H9 (cell line): Measurements from ENCODE around the gene P2RY14. TPM values are rescaled to one million over a fixed set of nuclear protein-coding genes. Genes with fewer than 3 reads are reported as not detected.

Experiments
- DNase-seq: peaks from one replicate; pipeline ENCODE4 v3.0.0-alpha.2; 2017
- H2AFZ ChIP-seq: one replicate; pipeline ENCODE4 v1.6.1; 2013; ENCODE audit warnings: mild to moderate bottlenecking, low read length, control low read depth, moderate library complexity
- H2AK5ac ChIP-seq: 2 replicates; pipeline ENCODE4 v1.6.1; 2013; ENCODE audit warnings: low read length, control low read depth, mixed read lengths; ENCODE audit not compliant: insufficient read length
- H2BK120ac ChIP-seq: one replicate; pipeline ENCODE4 v1.6.1; 2013; ENCODE audit warnings: low read depth, mild to moderate bottlenecking, low read length, control low read depth, inconsistent platforms; ENCODE audit not compliant: poor library complexity, severe bottlenecking
- H2BK12ac ChIP-seq: 2 replicates; pipeline ENCODE4 v1.6.1; 2013; ENCODE audit warnings: low read length, control low read depth, mixed read lengths, low read depth; ENCODE audit not compliant: insufficient read length
- H2BK15ac ChIP-seq: 2 replicates; pipeline ENCODE4 v1.6.1; 2013; ENCODE audit warnings: low read depth, low read length, control low read depth
- H2BK20ac ChIP-seq: one replicate; pipeline ENCODE4 v1.6.1; 2013; ENCODE audit warnings: low read depth, mild to moderate bottlenecking, low read length, control low read depth, inconsistent platforms; ENCODE audit not compliant: poor library complexity, severe bottlenecking
- H2BK5ac ChIP-seq: 2 replicates; pipeline ENCODE4 v1.6.1; 2013; ENCODE audit warnings: low read length, control low read depth, mixed read lengths; ENCODE audit not compliant: insufficient read length
- H3K14ac ChIP-seq: 2 replicates; pipeline ENCODE4 v1.6.1; 2013; ENCODE audit warnings: low read length, control low read depth; ENCODE audit not compliant: insufficient read depth
- H3K18ac ChIP-seq: 2 replicates; pipeline ENCODE4 v1.6.1; 2013; ENCODE audit warnings: low read depth, mild to moderate bottlenecking, mixed read lengths, low read length, control low read depth; ENCODE audit not compliant: insufficient read length
- H3K23ac ChIP-seq: 2 replicates; pipeline ENCODE4 v1.6.1; 2013; ENCODE audit warnings: low read length, control low read depth, mixed read lengths, low read depth; ENCODE audit not compliant: insufficient read length
- H3K23me2 ChIP-seq: 2 replicates; pipeline ENCODE4 v1.6.1; 2013; ENCODE audit warnings: low read depth, mild to moderate bottlenecking, mixed read lengths, low read length, control low read depth; ENCODE audit not compliant: insufficient read length, poor library complexity, severe bottlenecking
- H3K27ac ChIP-seq: 2 replicates; pipeline ENCODE4 v1.5.1; 2013; ENCODE audit warnings: low read length, control low read depth, mixed read lengths, low read depth; ENCODE audit not compliant: insufficient read length
- H3K27me3 ChIP-seq: 2 replicates; pipeline ENCODE4 v1.6.1; 2013; ENCODE audit warnings: low read length, control low read depth, inconsistent platforms; ENCODE audit not compliant: insufficient read depth
- H3K4ac ChIP-seq: 2 replicates; pipeline ENCODE4 v1.6.1; 2013; ENCODE audit warnings: low read depth, mild to moderate bottlenecking, control low read depth, inconsistent platforms, low read length, moderate library complexity
- H3K4me1 ChIP-seq: 2 replicates; pipeline ENCODE4 v1.6.1; 2013; ENCODE audit warnings: low read length, control low read depth, inconsistent platforms; ENCODE audit not compliant: insufficient read depth
- H3K4me2 ChIP-seq: 2 replicates; pipeline ENCODE4 v1.6.1; 2013; ENCODE audit warnings: low read length, control low read depth, mixed read lengths; ENCODE audit not compliant: insufficient read length, insufficient read depth
- H3K56ac ChIP-seq: 2 replicates; pipeline ENCODE4 v1.6.1; 2013; ENCODE audit warnings: low read depth, mild to moderate bottlenecking, mixed read lengths, low read length, control low read depth; ENCODE audit not compliant: insufficient read length
- H3K79me1 ChIP-seq: 2 replicates; pipeline ENCODE4 v1.6.1; 2013; ENCODE audit warnings: low read depth, mild to moderate bottlenecking, moderate library complexity, low read length, control low read depth, inconsistent platforms; ENCODE audit not compliant: insufficient read depth, poor library complexity, severe bottlenecking
- H3K79me2 ChIP-seq: 2 replicates; pipeline ENCODE4 v1.6.1; 2013; ENCODE audit warnings: low read length, control low read depth, inconsistent platforms; ENCODE audit not compliant: insufficient read depth
- H3K9ac ChIP-seq: 2 replicates; pipeline ENCODE4 v1.6.1; 2013; ENCODE audit warnings: low read length, control low read depth, mixed read lengths; ENCODE audit not compliant: insufficient read length; ENCODE audit errors: extremely low read depth
- H3K9me3 ChIP-seq: one replicate; pipeline ENCODE4 v1.6.1; 2013; ENCODE audit warnings: low read depth, low read length, inconsistent platforms; ENCODE audit not compliant: control insufficient read depth
- H3T11ph ChIP-seq: one replicate; pipeline ENCODE4 v1.6.1; 2013; ENCODE audit warnings: mild to moderate bottlenecking, low read length, control low read depth, inconsistent platforms
- H4K20me1 ChIP-seq: one replicate; pipeline ENCODE4 v1.6.1; 2013; ENCODE audit not compliant: control insufficient read depth, insufficient read length, insufficient read depth
- H4K5ac ChIP-seq: 2 replicates; pipeline ENCODE4 v1.6.1; 2013; ENCODE audit warnings: low read depth, mild to moderate bottlenecking, mixed read lengths, low read length, control low read depth; ENCODE audit not compliant: insufficient read length
- H4K8ac ChIP-seq: replicated peaks from 2 replicates; pipeline ENCODE4 v1.6.1; 2013; ENCODE audit warnings: low read length, control low read depth, mixed read lengths, low read depth; ENCODE audit not compliant: insufficient read length
- H4K91ac ChIP-seq: 2 replicates; pipeline ENCODE4 v1.6.1; 2013; ENCODE audit warnings: low read depth, mild to moderate bottlenecking, moderate library complexity, mixed read lengths, low read length, control low read depth; ENCODE audit not compliant: insufficient read length
- H3K27ac Mint-ChIP-seq, 3 experiments: 2 replicates in 2 of 3; 3 replicates in 1 of 3; pipeline ENCODE4 v1.8.0; 2020 to 2021; ENCODE audit warnings: mixed read lengths in 3 of 3, mild to moderate bottlenecking in 1 of 3, moderate library complexity in 1 of 3
- H3K27me3 Mint-ChIP-seq: 2 replicates; pipeline ENCODE4 v1.8.0; 2021; ENCODE audit warnings: low read depth, mild to moderate bottlenecking, moderate library complexity, mixed read lengths
- H3K36me3 Mint-ChIP-seq, 3 experiments: 2 replicates in 2 of 3; 3 replicates in 1 of 3; pipeline ENCODE4 v1.8.0; 2020 to 2021; ENCODE audit warnings: low read depth in 3 of 3, mixed read lengths in 3 of 3; ENCODE audit not compliant: insufficient read depth in 1 of 3
- H3K4me1 Mint-ChIP-seq, 2 experiments: 2 replicates each; pipeline ENCODE4 v1.8.0; 2020; ENCODE audit warnings: mixed read lengths in 2 of 2
- H3K4me3 Mint-ChIP-seq, 2 experiments: 2 replicates in 1 of 2; 3 replicates in 1 of 2; pipeline ENCODE4 v1.8.0; 2020 to 2021; ENCODE audit warnings: mild to moderate bottlenecking in 2 of 2, mixed read lengths in 2 of 2, moderate library complexity in 1 of 2
- H3K9me3 Mint-ChIP-seq, 2 experiments: 2 replicates in 1 of 2; 3 replicates in 1 of 2; pipeline ENCODE4 v1.8.0; 2020; ENCODE audit warnings: mild to moderate bottlenecking in 2 of 2, mixed read lengths in 2 of 2, moderate library complexity in 1 of 2
- CTCF ChIP-seq: fragments of 200-600 bp; sonication (generic); conservative IDR thresholded peaks from 3 replicates; pipeline ENCODE4 v1.8.0; 2021; ENCODE audit warnings: antibody characterized with exemption, mild to moderate bottlenecking
- WGBS: extraction: QIAGEN DNeasy Blood & Tissue Kit; methylation state at CpG from one replicate; pipeline ENCODE4 v1.1.7; 2013; ENCODE audit warnings: missing lambda C conversion rate, low lambda C conversion rate, mixed read lengths; ENCODE audit not compliant: insufficient read length; ENCODE audit errors: extremely low coverage; 5-methylcytosine and 5-hydroxymethylcytosine counted together
- total RNA-seq: library from RNA; stranded (reverse); gene quantifications from 2 replicates; pipeline ENCODE4 v1.2.1, GENCODE V29; 2021

P2RY14 gene
- total RNA-seq, 1 experiment from 2014 or later = not detected

DNA sequence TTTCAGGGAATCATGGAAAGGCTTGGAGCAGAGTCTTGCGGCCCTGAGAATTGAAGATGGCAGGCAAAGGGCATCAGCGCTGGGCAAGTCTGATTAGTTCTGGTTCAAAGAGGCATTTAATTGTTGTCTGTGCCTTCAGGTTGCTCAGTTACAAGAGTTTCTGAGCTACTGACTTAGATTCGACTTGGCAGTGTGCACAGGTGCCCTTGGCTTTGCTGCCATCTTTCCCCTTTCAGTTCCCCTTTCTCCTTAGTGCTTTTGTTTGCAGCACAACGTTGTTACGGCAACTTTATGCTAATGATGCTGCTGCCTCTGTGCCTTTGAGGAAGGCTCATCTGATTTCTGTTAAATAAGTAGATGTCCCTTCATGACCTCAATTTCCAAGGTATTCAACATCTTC, 12.5 kb downstream of the P2RY14 start:
- no peaks in the 10 kb centered on the region for H3K79me2 ChIP-seq
- H2BK15ac ChIP-seq = no peak overlapping the region
- no peak overlapping the region for H3K4ac ChIP-seq
- Mint-ChIP-seq H3K4me3 (no peak overlapping the region), H3K4me1 (peaks cover 15 to 18% of the 10 kb centered on the region in 2 experiments), H3K9me3 (no peaks in the 10 kb centered on the region), H3K27me3 (no peaks in the 10 kb centered on the region), H3K27ac (peak overlapping the region in 1 of 3 experiments; percentile 80; a peak in 3 of 7 replicates), H3K36me3 (peaks cover 0 to 8% (median 4%) of the 10 kb centered on the region in 3 experiments; a peak in 4 of 7 replicates)
- H3K27ac ChIP-seq = no peak overlapping the region
- H4K8ac ChIP-seq = no peak overlapping the region
- peaks cover 2% of the 10 kb centered on the region; the same call in 1 of the 2 replicates for H3K4me1 ChIP-seq
- H4K20me1 ChIP-seq = no peaks in the 10 kb centered on the region
- no peak overlapping the region for H3K56ac ChIP-seq
- no peaks in the 10 kb centered on the region for H3K79me1 ChIP-seq
- peak; percentile 58 for DNase-seq
- peak overlapping the region; percentile 84 for H3K18ac ChIP-seq
- H2BK5ac ChIP-seq = no peak overlapping the region
- no peaks in the 10 kb centered on the region for H3K9me3 ChIP-seq
- H3K23ac ChIP-seq = no peak overlapping the region
- no peak overlapping the region for H3T11ph ChIP-seq
- H3K23me2 ChIP-seq = no peaks in the 10 kb centered on the region
- no peak overlapping the region for H2AK5ac ChIP-seq
- no peak overlapping the region for H3K9ac ChIP-seq
- H3K27me3 ChIP-seq = no peaks in the 10 kb centered on the region
- H4K5ac ChIP-seq = no peak overlapping the region
- WGBS = no CpG with 5 or more reads among the region's 5 CpGs
- H3K4me2 ChIP-seq = no peak overlapping the region
- no peak overlapping the region for H2BK120ac ChIP-seq
- no peak overlapping the region for H4K91ac ChIP-seq
- H2BK20ac ChIP-seq = no peak overlapping the region
- H2BK12ac ChIP-seq = no peak overlapping the region
- no peak overlapping the region for H3K14ac ChIP-seq
- no peak for TF ChIP-seq CTCF
- no peak overlapping the region for H2AFZ ChIP-seq
